Measurements from ENCODE around the gene LCLAT1. TPM values are rescaled to one million over a fixed set of nuclear protein-coding genes. Genes with fewer than 3 reads are reported as not detected.
A peak's percentile ranks its signal among the peaks of the same experiment; 100 is the strongest.
"Not testable (repeated sequence)": the region's sequence is repeated elsewhere in the genome, so short reads cannot be mapped to it uniquely, and the experiment has no call there.

Gene LCLAT1
- polyA plus RNA-seq, 1 donor = 7.4 TPM

- no peak for DNase-seq (ENCODE audit: low read depth)
These were observed 40.6 kb downstream of the LCLAT1 start for GRCh38 chr2:30487603-30488002.

GRCh38 chr2:30488012-30488659 lies 41.1 kb downstream of the LCLAT1 start:
- DNase-seq (ENCODE audit: low read depth) = no peak

GRCh38 chr2:30491225-30491624 lies 44.2 kb downstream of the LCLAT1 start:
- no peak for DNase-seq (ENCODE audit: low read depth)

GRCh38 chr2:30492185-30492584 lies 45.1 kb downstream of the LCLAT1 start:
- no peak for DNase-seq (ENCODE audit: low read depth)

DNA sequence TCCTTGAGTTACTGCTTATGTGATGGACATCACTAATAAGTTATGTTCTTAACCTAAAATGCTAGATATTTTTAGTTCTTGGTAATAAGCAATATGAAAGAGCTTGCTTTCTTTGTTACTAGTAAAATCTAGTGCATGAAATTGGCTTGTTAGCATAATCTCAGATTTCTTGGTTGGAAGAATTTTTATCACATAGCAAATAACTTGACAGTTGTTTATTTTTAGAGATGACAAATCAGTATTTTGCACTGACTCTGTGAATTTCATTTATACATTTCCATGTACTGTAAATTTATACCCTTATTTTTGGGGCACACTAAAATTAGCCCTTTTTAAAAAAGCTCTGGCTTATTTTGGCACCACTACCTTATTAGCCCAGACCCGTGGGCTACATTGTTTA lies 45.6 kb downstream of the LCLAT1 start:
- no peak for DNase-seq (ENCODE audit: low read depth)

GRCh38 chr2:30493440-30493839 lies 46.4 kb downstream of the LCLAT1 start:
- DNase-seq (ENCODE audit: low read depth) = no peak

DNA sequence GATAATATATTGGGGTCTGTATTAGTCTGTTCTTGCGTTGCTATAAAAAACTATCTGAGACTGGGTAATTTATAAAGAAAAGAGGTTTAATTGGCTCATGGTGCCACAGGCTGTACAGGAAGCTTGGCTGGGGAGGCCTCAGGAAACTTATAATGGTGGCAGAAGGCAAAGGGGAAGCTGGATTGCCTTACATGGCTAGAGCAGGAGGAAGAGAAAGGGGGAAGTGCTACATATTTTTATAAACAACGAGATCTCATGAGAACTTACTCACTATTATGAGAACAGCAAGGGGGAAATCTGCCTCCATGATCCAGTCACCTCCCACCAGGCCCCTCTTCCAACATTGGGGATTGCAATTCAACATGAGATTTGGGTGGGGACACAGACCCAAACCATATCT lies 48.9 kb downstream of the LCLAT1 start:
- DNase-seq (ENCODE audit: low read depth) = not testable (repeated sequence)

DNA sequence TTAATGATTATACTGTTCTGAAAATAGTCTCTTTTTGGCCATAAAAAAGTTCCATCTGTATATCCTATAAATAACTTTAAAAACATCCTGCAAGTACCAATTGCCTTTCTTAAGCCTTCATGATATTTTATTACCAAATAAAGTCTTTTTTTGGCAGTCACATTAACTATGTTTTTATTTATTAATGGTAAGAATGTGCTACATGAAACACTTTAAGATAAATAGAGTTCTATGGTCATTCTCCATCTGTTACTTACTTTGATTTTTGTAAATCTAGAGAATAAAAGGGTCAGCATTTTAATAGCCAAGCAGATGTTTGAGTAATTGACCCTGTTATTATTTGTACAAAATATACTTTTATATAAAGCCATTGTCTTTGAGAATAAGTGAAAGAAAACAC lies 52.6 kb downstream of the LCLAT1 start:
- DNase-seq (ENCODE audit: low read depth) = no peak

- no peak for DNase-seq (ENCODE audit: low read depth)
These were observed 53.7 kb downstream of the LCLAT1 start for GRCh38 chr2:30500699-30501098.

DNA sequence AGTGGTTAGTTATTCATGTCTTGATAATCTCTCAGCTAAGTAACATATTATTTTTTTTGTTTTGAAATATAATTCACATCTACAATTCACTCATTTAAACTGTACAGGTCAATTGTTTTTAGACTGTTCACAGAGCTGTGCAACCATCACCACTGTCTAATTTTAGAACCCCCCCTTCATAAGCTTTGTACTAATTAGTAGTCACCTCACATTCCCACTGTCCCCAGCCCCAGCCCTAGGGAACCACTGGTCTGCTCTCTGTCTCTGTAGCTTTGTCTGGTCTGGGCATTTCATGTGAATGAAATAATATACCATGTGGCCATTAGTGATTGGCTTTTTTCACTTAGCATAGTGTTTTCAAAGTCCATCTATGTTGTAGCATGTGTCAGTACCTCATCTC lies 55.3 kb downstream of the LCLAT1 start:
- no peak for DNase-seq (ENCODE audit: low read depth)

- DNase-seq (ENCODE audit: low read depth) = no peak
These were observed 56.1 kb downstream of the LCLAT1 start for GRCh38 chr2:30503007-30503694.

DNA sequence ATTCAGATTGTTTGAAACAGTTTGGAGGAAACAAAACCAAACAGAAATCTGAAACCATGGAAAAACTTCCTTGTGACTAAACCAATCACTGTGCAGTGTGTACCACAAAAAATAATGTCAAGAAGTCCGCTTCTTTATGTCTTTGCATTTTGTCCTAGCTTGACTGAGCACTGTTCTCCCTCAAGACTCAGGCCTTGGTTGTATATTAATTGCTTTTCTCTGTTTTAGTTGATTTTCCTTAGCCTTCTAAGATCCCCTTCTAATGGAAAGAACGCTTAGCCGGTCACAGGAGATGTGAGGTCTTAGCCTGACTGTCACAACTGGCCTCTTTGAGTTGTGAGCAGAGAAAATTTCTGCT lies 56.6 kb downstream of the LCLAT1 start:
- no peak for DNase-seq (ENCODE audit: low read depth)

GRCh38 chr2:30504731-30505130 lies 57.7 kb downstream of the LCLAT1 start:
- DNase-seq (ENCODE audit: low read depth) = peak; percentile 28

DNA sequence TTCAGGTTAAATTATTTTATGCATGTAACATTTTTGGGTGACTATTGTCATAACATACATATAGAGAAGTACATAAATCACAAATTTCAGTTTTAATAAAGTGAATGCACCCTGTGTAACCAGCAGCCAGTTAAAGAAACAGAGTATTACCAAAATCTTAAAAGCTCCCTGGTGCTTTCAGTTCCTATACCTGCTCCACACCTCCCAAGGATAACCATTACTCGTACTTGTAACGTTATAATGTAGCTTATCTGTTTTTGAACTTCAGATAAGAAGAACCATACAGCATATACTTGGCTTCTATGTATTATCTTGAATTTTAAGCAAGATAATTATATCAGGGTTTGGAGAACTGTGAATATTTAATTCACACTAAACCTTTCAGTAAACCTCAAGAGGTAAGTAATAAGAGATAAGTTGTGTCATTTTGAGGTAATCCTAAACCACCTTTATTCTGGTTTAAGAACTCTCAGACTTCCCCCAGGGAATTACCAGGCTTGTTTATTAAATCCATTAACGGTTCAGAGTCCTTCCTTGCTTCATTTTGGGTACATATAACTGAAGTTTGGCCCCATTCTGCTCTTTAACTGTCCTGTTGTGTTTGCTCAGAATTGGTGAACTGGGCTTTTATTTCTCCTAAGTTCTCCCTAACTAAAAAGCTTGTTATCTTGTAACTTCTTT lies 58.6 kb downstream of the LCLAT1 start:
- DNase-seq (ENCODE audit: low read depth) = no peak

DNA sequence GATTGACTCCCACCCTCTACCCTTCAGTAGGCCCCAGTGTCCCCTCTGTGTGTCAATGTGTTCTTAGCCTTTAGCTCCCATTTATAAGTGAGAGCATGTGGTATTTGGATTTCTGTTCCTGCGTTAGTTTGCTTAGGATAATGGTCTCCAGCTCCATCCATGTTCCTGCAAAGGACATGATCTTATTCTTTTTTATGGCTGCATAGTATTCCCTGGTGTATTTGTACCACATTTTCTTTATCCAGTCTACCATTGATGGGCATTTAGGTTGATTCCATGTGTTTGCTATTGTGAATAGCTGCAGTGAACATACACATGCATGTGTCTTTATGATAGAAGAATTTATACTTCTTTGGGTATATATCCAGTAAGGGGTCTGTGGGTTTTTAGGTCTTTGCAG lies 60.4 kb downstream of the LCLAT1 start:
- not testable (repeated sequence) for DNase-seq (ENCODE audit: low read depth)

GRCh38 chr2:30509716-30510115 lies 62.7 kb downstream of the LCLAT1 start:
- no peak for DNase-seq (ENCODE audit: low read depth)

DNA sequence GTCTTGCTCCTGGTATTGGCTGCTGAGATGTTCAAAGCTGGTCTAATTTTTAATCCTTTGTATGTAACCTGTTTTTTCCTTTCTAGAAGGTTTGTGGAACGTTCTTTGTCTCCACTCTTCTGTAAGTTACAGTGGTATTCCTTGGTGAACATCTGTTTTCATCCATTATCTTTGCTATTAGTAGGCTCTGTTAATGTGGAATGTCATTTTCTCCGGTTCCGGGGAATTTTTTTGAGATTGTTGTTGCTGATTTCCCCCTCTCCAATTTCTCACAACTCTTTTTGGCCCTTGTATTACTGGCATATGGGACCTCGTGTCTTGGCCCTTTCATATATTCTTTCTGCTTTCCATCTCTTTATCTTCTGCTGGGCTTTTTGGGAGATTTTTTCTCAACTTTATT lies 63.4 kb downstream of the LCLAT1 start:
- DNase-seq (ENCODE audit: low read depth) = no peak

DNA sequence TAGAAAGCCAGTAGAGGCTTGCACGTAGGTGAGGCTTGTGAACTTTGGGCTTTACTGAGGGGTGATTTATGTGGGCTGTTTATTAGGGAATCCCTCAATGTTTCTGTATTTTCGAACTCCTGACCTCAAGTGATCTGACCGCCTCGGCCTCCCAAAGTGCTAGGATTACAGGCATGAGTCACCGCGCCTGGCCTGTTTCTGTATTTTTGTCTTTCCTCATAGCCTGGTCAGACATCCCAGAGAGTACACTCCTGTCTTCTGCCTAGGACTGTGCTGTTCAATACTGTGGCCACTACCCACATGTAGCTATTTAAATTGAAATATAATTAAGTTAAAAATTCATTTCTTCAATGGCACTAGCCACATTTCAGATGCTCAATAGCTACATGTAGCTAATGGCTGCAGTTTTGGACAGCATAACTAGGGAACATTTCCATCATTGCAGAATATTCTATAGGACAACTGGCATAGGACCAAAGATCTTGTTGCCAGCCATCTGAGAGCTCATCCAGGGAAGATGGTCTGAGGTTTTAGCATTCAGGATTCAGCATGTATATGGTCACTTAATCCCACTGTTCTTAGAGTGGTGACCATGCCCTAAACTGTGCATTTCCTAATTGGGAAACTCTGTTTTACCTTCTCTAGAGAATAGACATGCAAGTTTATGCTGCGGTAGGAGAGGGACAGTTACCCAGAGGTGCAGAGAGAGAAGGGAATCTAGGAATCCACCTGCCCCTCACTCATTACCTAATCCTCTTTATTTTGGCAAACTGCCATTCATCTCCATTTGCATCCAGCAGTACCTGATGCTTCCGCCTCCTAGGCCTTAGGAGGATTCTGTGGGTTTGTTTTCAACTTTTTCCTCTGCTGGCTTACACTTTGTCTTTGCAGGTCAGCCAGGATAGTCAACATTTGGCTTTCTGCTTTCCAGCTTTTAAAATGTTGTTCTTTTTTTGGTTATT lies 64.4 kb downstream of the LCLAT1 start:
- no peak for DNase-seq (ENCODE audit: low read depth)

DNA sequence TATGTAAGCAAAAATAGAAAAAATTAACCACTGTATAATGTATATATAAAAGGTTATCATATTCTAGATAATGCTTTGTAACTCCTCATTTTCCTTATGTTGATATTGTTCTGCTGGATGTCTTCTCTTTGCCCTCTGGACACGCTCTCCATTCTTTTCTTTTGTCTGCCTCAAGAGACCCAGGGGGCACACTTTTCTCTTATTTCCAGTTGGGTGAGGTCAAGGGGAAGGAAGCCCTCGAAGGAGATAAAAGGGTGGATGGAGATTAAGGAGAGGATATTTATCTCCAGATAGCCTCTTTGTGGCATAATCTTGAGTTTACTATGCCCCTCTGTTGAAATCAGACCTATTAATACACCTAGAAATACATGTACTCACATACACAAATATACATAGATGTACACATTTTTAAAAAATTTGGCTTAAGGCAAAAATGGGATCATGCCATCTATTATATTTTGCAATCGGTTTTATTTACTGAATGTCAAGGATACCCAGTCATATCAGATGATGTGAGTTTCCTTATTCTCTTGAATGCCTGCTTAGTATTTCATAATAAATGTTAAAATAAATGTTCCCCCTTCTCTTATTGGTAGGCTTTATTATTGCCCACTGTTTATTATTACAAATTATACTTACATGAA lies 65.3 kb downstream of the LCLAT1 start:
- DNase-seq (ENCODE audit: low read depth) = no peak

GRCh38 chr2:30513649-30514048 lies 66.6 kb downstream of the LCLAT1 start:
- DNase-seq (ENCODE audit: low read depth) = not testable (repeated sequence)

DNA sequence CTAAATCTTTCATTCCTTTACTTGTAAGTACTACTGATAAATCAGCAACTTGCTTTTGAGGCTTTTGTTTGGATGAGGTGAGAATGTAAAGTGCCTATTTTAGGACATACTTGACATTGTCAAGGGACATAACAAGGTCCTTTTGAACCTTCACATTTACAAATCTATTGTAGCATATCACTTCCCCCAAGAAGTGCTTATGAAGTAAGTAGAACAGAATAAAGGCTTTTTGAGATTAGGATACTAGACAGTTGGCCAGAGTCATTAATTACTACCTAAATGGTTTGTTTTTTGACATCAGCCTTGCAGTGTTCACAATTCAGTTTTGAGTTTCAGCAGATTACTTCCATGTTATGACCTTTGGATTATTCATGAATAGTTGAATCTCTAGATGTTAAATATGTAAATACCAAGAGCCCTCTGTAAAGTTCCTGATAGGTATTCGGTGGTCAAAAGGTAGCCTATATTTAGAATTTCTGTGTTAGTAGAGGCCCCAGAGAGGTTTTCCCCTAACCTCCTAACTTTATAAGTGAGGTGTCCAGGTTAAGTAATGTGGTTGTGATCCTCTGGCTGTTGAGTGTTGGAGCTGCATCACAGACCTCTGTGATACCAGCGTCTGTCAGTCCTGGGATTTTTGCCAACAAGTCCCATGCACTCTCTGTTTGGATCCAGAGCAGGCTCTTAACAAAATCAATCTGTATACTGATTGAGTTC lies 67.2 kb downstream of the LCLAT1 start:
- no peak for DNase-seq (ENCODE audit: low read depth)

All from forelimb muscle (tissue), 1 donor.